ENCODE measurements around the gene MYT1. TPM values are rescaled to one million over a fixed set of nuclear protein-coding genes. Genes with fewer than 3 reads are reported as not detected.

MYT1 gene
- total and polyA plus RNA-seq, 2 of the 13 experiments (the other 11 are each of a cell fraction or from before 2014, with no cell fraction given), result 0.58 to 2.5 TPM

- TF ChIP-seq, protein P1, sequence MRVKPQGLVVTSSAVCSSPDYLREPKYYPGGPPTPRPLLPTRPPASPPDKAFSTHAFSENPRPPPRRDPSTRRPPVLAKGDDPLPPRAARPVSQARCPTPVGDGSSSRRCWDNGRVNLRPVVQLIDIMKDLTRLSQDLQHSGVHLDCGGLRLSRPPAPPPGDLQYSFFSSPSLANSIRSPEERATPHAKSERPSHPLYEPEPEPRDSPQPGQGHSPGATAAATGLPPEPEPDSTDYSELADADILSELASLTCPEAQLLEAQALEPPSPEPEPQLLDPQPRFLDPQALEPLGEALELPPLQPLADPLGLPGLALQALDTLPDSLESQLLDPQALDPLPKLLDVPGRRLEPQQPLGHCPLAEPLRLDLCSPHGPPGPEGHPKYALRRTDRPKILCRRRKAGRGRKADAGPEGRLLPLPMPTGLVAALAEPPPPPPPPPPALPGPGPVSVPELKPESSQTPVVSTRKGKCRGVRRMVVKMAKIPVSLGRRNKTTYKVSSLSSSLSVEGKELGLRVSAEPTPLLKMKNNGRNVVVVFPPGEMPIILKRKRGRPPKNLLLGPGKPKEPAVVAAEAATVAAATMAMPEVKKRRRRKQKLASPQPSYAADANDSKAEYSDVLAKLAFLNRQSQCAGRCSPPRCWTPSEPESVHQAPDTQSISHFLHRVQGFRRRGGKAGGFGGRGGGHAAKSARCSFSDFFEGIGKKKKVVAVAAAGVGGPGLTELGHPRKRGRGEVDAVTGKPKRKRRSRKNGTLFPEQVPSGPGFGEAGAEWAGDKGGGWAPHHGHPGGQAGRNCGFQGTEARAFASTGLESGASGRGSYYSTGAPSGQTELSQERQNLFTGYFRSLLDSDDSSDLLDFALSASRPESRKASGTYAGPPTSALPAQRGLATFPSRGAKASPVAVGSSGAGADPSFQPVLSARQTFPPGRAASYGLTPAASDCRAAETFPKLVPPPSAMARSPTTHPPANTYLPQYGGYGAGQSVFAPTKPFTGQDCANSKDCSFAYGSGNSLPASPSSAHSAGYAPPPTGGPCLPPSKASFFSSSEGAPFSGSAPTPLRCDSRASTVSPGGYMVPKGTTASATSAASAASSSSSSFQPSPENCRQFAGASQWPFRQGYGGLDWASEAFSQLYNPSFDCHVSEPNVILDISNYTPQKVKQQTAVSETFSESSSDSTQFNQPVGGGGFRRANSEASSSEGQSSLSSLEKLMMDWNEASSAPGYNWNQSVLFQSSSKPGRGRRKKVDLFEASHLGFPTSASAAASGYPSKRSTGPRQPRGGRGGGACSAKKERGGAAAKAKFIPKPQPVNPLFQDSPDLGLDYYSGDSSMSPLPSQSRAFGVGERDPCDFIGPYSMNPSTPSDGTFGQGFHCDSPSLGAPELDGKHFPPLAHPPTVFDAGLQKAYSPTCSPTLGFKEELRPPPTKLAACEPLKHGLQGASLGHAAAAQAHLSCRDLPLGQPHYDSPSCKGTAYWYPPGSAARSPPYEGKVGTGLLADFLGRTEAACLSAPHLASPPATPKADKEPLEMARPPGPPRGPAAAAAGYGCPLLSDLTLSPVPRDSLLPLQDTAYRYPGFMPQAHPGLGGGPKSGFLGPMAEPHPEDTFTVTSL (CRISPR knock-in tag; IDR thresholded peaks at IDR 0.05; ENCODE audit: borderline replicate concordance), result 0 out of 2 replicates have a peak, but pooled peaks have one; percentile 34
- TF ChIP-seq HDAC6 (IDR thresholded peaks at IDR 0.05; ENCODE audit: low read depth, low read length) (no peak), NCOA2 (CRISPR knock-in tag; IDR thresholded peaks at IDR 0.05) (no peak), ZNF296 (CRISPR knock-in tag; conservative IDR thresholded peaks at IDR 0.05) (no peak), ZNF260 (CRISPR knock-in tag; IDR thresholded peaks at IDR 0.05; ENCODE audit: borderline replicate concordance, low read depth) (no peak), ZSCAN20 (CRISPR knock-in tag; IDR thresholded peaks at IDR 0.05; ENCODE audit: borderline replicate concordance) (no peak), SOX13 (IDR thresholded peaks at IDR 0.05) (no peak), SOX13 (CRISPR knock-in tag; conservative IDR thresholded peaks at IDR 0.05 in 1 of 2, IDR thresholded peaks at IDR 0.05 in 1 of 2) (peak in 1 of 2 experiments; percentile 51; a peak in 1 of 4 replicates), CCAR2 (optimal IDR thresholded peaks at IDR 0.05; ENCODE audit: low read depth, low read length) (no peak), ZNF772 (CRISPR knock-in tag; IDR thresholded peaks at IDR 0.05) (no peak), HOXD1 (CRISPR knock-in tag; IDR thresholded peaks at IDR 0.05) (no peak), ZNF121 (CRISPR knock-in tag; IDR thresholded peaks at IDR 0.05) (no peak), EHMT2 (IDR thresholded peaks at IDR 0.05; ENCODE audit: borderline replicate concordance, low read depth, low read length) (no peak; the same call in 1 of the 2 replicates), KMT2B (CRISPR knock-in tag; IDR thresholded peaks at IDR 0.05) (no peak), MED13 (CRISPR knock-in tag; IDR thresholded peaks at IDR 0.05) (no peak), ZNF136 (CRISPR knock-in tag; IDR thresholded peaks at IDR 0.05; ENCODE audit: low read depth) (no peak), HDAC1 (CRISPR knock-in tag; IDR thresholded peaks at IDR 0.05) (peak; percentile 81), GTF2F1 (IDR thresholded peaks at IDR 0.05; ENCODE audit: low read length) (no peak), SIX4 (CRISPR knock-in tag; IDR thresholded peaks at IDR 0.05) (no peak), SUZ12 (IDR thresholded peaks at IDR 0.05; ENCODE audit: low read depth, low read length) (no peak), ZNF446 (CRISPR knock-in tag; IDR thresholded peaks at IDR 0.05) (no peak), ZNF790 (CRISPR knock-in tag; IDR thresholded peaks at IDR 0.05; ENCODE audit: borderline replicate concordance) (no peak), PLSCR1 (CRISPR knock-in tag; IDR thresholded peaks at IDR 0.05; ENCODE audit: borderline replicate concordance) (no peak), SSRP1 (CRISPR knock-in tag; IDR thresholded peaks at IDR 0.05) (no peak)
- TF ChIP-seq, protein P2, sequence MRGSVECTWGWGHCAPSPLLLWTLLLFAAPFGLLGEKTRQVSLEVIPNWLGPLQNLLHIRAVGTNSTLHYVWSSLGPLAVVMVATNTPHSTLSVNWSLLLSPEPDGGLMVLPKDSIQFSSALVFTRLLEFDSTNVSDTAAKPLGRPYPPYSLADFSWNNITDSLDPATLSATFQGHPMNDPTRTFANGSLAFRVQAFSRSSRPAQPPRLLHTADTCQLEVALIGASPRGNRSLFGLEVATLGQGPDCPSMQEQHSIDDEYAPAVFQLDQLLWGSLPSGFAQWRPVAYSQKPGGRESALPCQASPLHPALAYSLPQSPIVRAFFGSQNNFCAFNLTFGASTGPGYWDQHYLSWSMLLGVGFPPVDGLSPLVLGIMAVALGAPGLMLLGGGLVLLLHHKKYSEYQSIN (CRISPR knock-in tag; IDR thresholded peaks at IDR 0.05; ENCODE audit: borderline replicate concordance), result no peak
Observed at GRCh38 chr20:64220891-64221527, 56.8 kb downstream of the MYT1 start (continued).

All from HepG2 (cell line).